Measurements from ENCODE around the gene SCART1.

The SCART1 gene

DNA sequence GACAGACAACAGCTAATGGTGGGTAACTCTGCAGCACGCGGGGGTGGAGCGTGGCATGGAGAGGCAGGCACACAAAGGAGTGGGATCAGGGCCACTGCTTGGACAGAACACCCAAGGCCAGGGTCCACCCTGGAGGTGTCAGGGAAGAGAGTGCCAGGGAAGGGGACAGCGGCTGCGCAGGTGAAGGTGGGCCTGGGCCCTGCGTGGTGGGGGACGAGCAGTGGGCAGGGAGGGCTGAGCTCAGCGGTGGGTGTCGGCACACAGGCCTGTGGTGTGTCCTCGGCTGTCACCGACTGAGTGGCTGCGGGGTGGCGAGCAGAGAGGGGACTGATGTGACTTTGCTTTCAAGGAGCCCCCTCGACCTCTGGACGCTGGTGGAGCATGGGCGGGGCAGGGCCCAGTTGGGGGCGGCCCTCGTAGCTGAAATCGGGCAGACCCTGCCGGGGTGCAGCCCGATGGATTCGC, 8.4 kb upstream of the SCART1 start:
- peaks cover 11% of the 10 kb centered on the region for H3K4me1 ChIP-seq
- no peak overlapping the region for H3K27ac ChIP-seq
- H3K4me2 ChIP-seq, result no peak overlapping the region
- no peak overlapping the region for H3K4me3 ChIP-seq
- H3K36me3 ChIP-seq, result no peaks in the 10 kb centered on the region; the same call in 1 of the 2 replicates
- no peak overlapping the region for H3K9ac ChIP-seq
- no peak for TF ChIP-seq Cebpa-rat (IDR thresholded peaks at IDR 0.05)
- H3K27me3 ChIP-seq, result no peaks in the 10 kb centered on the region
- peaks cover 62% of the 10 kb centered on the region for H3K9me3 ChIP-seq
- no peaks in the 10 kb centered on the region for H4K20me1 ChIP-seq

DNA sequence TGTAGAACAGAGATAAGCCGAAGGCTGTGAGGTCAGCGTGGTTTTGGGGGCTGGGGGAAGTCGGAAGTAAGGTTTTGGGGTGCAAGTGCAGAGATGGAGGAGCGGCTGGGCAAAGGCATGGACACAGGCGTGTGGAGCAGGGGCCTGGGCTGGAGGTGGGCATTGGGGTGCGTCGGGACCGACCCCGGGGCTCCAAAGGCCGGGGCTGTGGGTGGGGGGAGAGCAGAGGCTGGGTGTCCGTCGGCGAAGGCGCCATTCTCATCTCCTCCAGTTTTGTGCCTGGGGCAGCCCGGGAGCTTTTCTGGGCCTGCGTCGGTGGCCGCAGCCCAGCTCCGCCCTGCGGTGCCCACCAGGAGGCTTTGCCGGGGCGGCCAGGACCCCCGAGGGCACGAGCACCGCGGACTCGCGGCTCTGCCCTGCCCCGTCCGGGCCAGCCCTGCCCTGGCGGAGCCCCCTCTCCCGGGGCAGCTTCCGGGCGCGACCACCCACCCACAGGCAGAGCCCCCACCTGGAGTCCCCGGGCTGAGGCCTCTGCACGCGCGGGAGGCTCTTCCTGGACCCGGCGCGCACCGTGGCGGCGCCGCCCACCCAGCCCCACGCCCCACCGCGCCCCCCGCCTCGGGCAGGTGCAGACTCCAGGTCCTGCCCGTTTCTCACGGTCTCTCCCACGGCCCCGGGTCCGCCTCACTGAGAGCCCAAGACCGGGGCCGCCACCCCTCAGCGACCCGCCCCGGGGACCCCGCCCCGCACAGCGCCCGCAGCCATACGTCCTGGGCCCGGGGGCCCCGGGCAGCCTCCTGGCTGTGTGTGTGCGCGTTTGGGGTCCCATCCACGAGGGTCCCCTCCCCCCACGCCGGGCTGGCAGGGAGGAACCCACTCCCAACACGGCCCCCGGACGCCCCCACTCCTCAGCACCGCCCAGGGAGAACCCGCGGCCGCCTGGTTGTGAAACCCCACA, 7.7 kb upstream of the SCART1 start:
- no peak overlapping the region for H3K9ac ChIP-seq
- no peaks in the 10 kb centered on the region for H4K20me1 ChIP-seq
- no peaks in the 10 kb centered on the region; the same call in 1 of the 2 replicates for H3K36me3 ChIP-seq
- H3K4me3 ChIP-seq, result no peak overlapping the region
- H3K27ac ChIP-seq, result no peak overlapping the region
- no peak for TF ChIP-seq Cebpa-rat (IDR thresholded peaks at IDR 0.05)
- H3K27me3 ChIP-seq, result no peaks in the 10 kb centered on the region
- no peak overlapping the region for H3K4me2 ChIP-seq
- peaks cover 62% of the 10 kb centered on the region for H3K9me3 ChIP-seq
- H3K4me1 ChIP-seq, result peaks cover 11% of the 10 kb centered on the region

DNA sequence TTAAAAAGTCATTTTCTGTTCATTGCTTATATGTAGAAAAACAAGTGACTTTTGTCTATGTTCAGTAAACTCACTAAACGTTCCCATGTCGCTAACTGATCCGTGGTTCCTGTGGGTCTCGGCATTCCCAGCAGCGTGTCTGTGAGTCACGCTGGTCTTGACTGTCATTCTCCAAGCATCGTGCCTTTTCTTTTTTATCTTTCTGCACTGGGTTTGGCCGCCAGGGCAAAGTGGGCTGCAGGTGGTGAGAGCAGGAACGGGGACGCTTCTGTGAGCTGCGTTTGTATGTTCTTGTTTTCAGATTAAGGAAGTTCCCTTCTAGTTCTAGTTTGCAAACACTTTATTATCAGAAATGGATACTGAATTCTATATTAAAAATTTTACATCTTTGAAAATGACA, 6.8 kb upstream of the SCART1 start:
- TF ChIP-seq Cebpa-rat (IDR thresholded peaks at IDR 0.05), result no peak
- Histone ChIP-seq H3K4me3 (no peak overlapping the region), H3K9me3 (peaks cover 62% of the 10 kb centered on the region), H3K27me3 (no peaks in the 10 kb centered on the region), H3K27ac (no peak overlapping the region), H3K4me1 (peaks cover 8% of the 10 kb centered on the region), H3K4me2 (no peak overlapping the region), H3K9ac (no peak overlapping the region), H4K20me1 (no peaks in the 10 kb centered on the region), H3K36me3 (no peaks in the 10 kb centered on the region; the same call in 1 of the 2 replicates)

DNA sequence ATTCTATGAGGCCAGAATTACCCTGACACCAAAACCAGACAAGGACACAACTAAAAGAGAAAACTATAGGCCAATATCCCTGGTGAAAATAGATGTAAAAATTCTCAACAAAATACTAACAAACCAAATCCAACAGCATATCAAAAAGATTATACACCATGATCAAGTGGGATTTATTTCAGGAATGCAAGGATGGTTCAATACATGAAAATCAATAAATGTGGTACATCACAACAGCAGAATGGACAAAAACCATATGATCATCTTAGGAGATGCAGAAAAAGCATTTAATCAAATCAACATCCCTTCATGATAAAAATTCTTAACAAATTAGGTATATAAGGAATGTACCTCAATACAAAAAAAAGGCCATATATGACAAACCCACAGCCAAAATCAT, 5.6 kb upstream of the SCART1 start:
- Histone ChIP-seq H3K4me2 (no peak overlapping the region), H3K4me1 (no peaks in the 10 kb centered on the region), H3K27me3 (no peaks in the 10 kb centered on the region), H3K9me3 (peaks cover 62% of the 10 kb centered on the region), H4K20me1 (no peaks in the 10 kb centered on the region), H3K27ac (no peak overlapping the region), H3K9ac (no peak overlapping the region), H3K36me3 (no peaks in the 10 kb centered on the region; the same call in 1 of the 2 replicates), H3K4me3 (no peak overlapping the region)
- no peak for TF ChIP-seq Cebpa-rat (IDR thresholded peaks at IDR 0.05)

DNA sequence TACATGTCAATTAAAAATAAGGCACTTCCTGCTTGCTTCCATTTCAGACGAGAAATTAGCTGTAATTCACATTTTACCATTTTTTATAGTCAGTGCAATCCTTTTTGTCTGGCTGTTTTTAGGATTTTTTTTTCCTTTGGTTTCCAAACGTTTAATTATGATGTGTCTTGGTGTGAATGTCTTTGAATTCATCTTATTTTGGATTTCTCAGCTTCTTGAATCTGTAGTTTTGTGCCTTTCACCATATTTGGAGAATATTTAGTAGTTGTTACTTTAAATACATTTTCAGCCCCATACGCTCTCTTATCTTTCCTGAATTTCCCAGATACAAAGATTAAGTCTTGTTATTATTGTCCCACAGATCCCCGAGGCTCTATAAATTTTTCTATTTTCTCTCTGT, 2.4 kb upstream of the SCART1 start:
- H3K27ac ChIP-seq, result no peak overlapping the region
- peaks cover 40% of the 10 kb centered on the region for H3K9me3 ChIP-seq
- H3K4me1 ChIP-seq, result 0 out of 2 replicates have a peak, but pooled peaks cover 5% of the 10 kb centered on the region
- no peaks in the 10 kb centered on the region for H3K36me3 ChIP-seq
- no peak overlapping the region for H3K4me2 ChIP-seq
- no peaks in the 10 kb centered on the region for H3K27me3 ChIP-seq
- no peaks in the 10 kb centered on the region for H4K20me1 ChIP-seq
- TF ChIP-seq Cebpa-rat (IDR thresholded peaks at IDR 0.05), result no peak
- no peak overlapping the region for H3K9ac ChIP-seq
- no peak overlapping the region for H3K4me3 ChIP-seq

DNA sequence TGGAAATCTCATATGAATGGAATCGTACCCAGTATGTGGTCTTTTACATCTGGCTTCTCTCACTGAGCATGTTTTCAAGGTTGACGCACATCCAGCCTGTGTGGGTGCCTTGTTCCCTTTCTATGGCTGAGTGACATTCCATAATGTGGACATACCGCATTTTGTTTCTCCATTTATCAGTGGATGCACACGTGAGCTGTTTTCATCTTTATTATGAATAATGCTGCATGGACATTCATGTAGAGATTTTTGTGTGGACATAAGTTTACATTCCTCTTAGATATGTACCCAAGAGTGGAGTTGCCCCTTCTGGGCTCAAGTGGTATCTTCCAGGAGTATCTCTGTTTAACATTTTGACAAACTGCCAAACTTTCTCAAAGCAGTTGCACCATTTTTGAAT, 1.3 kb upstream of the SCART1 start:
- no peak overlapping the region for H3K27ac ChIP-seq
- TF ChIP-seq Cebpa-rat (IDR thresholded peaks at IDR 0.05), result no peak
- 0 out of 2 replicates have a peak, but pooled peaks cover 5% of the 10 kb centered on the region for H3K4me1 ChIP-seq
- no peak overlapping the region for H3K9ac ChIP-seq
- no peaks in the 10 kb centered on the region for H3K27me3 ChIP-seq
- H3K4me2 ChIP-seq, result no peak overlapping the region
- H3K36me3 ChIP-seq, result no peaks in the 10 kb centered on the region
- no peak overlapping the region for H3K4me3 ChIP-seq
- H3K9me3 ChIP-seq, result peaks cover 29% of the 10 kb centered on the region
- H4K20me1 ChIP-seq, result no peaks in the 10 kb centered on the region

DNA sequence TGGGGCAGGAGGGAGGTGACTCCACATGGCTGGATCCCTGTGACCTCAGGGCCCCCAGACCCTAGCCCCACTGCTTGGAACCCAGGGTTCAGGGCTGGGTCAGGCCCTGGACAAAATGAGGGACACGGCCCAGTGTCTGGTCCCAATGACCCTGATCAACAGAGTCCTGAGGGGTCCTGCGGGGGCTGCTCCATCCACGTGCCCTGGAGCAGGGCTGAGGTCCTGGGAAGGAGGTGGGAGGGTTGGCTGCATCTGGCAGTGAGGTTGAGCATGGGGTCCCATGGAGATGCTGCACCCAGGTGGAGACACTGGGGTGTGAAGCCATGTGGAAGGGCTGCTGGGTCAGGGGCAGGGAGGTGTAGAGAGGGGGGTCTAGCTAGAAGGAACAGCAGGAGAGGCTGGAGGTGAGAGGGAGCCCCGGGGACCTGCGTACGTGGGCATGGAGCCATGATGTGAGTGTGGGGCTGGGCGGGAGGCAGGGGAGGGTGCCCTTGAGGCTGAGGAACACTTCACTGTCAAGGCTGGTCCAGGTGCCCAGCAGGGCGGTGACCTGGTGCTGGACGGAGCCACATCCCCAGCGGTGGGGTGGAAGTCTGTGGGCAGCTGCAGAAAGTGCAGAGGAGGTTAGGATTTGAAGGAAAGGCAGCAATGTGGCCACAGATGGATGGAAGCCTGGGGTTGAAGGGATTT, 604 bp downstream of the SCART1 start:
- no peak overlapping the region for H3K9ac ChIP-seq
- 0 out of 2 replicates have a peak, but pooled peaks cover 5% of the 10 kb centered on the region for H3K4me1 ChIP-seq
- H4K20me1 ChIP-seq, result no peaks in the 10 kb centered on the region
- H3K27me3 ChIP-seq, result no peaks in the 10 kb centered on the region
- H3K36me3 ChIP-seq, result no peaks in the 10 kb centered on the region
- H3K27ac ChIP-seq, result no peak overlapping the region
- H3K4me2 ChIP-seq, result no peak overlapping the region
- no peak for TF ChIP-seq Cebpa-rat (IDR thresholded peaks at IDR 0.05)
- no peak overlapping the region for H3K4me3 ChIP-seq
- peaks cover 10% of the 10 kb centered on the region for H3K9me3 ChIP-seq

DNA sequence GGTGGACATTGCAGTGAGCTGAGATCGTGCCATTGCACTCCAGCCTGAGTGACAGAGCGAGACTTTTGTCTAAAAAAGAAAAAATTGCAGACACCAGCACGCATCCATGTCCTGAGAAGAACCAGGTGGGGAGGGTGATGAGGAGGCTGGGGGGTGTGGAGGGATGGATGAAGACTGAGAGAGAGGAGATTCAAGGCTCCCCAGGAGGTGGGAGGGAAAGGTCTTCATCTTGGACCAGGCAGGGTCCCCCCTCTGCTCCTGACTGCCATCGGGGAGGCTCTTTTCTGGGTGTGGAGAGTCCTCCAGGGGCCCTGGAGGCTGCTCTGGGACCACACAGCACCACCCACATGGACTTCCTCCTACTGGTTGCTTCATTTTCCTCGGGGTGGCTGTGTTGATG, 1.5 kb downstream of the SCART1 start:
- H4K20me1 ChIP-seq, result no peaks in the 10 kb centered on the region
- H3K4me2 ChIP-seq, result no peak overlapping the region
- TF ChIP-seq Cebpa-rat (IDR thresholded peaks at IDR 0.05), result no peak
- H3K9me3 ChIP-seq, result 0 out of 2 replicates have a peak, but pooled peaks cover 1% of the 10 kb centered on the region
- 0 out of 2 replicates have a peak, but pooled peaks cover 5% of the 10 kb centered on the region for H3K4me1 ChIP-seq
- H3K9ac ChIP-seq, result no peak overlapping the region
- H3K27ac ChIP-seq, result no peak overlapping the region
- H3K4me3 ChIP-seq, result no peak overlapping the region
- H3K36me3 ChIP-seq, result no peaks in the 10 kb centered on the region
- H3K27me3 ChIP-seq, result no peaks in the 10 kb centered on the region

DNA sequence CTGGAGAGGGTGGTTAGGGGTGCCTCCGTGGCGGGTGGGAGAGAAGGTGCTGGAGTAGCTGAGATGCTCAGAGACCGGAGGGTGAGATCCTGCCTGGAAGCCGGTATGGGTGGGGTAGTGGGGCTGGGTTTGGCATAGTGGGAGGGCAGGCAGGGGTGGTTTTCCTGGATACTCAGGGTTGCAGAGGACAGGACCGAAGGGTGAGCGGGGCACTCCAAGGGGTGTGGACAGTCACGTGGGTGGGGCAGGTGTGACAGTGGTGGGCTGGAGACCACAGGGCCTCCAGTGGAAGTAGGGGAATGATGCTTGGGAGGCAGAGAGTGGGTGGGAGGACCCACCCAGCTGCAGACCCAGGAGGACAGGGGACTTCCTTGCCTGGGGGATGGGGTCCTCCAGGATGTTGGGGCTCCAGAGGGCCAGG, 1.9 kb downstream of the SCART1 start:
- Histone ChIP-seq H4K20me1 (no peaks in the 10 kb centered on the region), H3K9me3 (no peaks in the 10 kb centered on the region), H3K27ac (no peak overlapping the region), H3K4me1 (0 out of 2 replicates have a peak, but pooled peaks cover 5% of the 10 kb centered on the region), H3K4me2 (no peak overlapping the region), H3K36me3 (no peaks in the 10 kb centered on the region), H3K4me3 (no peak overlapping the region), H3K9ac (no peak overlapping the region), H3K27me3 (no peaks in the 10 kb centered on the region)
- no peak for TF ChIP-seq Cebpa-rat (IDR thresholded peaks at IDR 0.05)

All from BLaER1 (cell line).